Brain microvascular endothelial cell (primary cell): Measurements from ENCODE around the gene HOXB5.

Source experiments
- DNase-seq: peaks from one replicate; pipeline ENCODE4 v3.0.0-alpha.2; 2020
- H3K27ac ChIP-seq: fragments of 250-450 bp; sonication (Bioruptor Pico); 2 replicates; pipeline ENCODE4 v1.5.1; 2020; ENCODE audit warnings: mild to moderate bottlenecking, moderate library complexity
- H3K27me3 ChIP-seq: fragments of 250-450 bp; sonication (Bioruptor Pico); replicated peaks from 2 replicates; pipeline ENCODE4 v1.5.1; 2020; ENCODE audit warnings: mild to moderate bottlenecking
- H3K36me3 ChIP-seq: fragments of 250-450 bp; sonication (Bioruptor Pico); replicated peaks from 2 replicates; pipeline ENCODE4 v1.5.1; 2020; ENCODE audit warnings: mild to moderate bottlenecking
- H3K4me3 ChIP-seq: 2 replicates; pipeline ENCODE4 v1.5.1; 2011; ENCODE audit warnings: low read depth, mild to moderate bottlenecking, control low read depth, low read length, moderate library complexity
- in situ Hi-C: cut with HindIII; loops from 2 replicates; pipeline ENCODE4 v1.10.0; 2017; ENCODE audit warnings: low sequenced_read_pairs, low pct_ligation_motif_present
- TF ChIP-seq, protein P1 (sequence below): IDR thresholded peaks from 2 replicates; pipeline ENCODE4 v1.5.1; 2011; ENCODE audit warnings: low read depth, mild to moderate bottlenecking, moderate library complexity, low read length, control low read depth, inconsistent platforms; ENCODE audit errors: missing control alignments

HOXB5 gene

DNA sequence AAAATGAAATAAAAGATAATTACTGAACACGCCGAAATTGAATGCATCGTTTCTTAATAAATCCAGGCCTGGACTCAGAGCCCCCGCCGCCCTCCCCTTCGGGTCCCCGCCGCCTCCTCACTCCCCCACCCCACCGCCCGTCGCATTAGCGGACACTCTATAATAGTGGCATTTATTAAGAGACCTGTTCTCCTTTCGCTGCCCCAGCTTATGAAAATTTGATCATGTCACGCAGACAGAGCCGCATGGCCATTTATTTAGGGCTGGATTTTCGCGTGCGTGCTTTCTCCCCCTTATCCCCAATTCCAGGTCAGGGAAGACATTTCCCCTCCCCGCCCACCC is 42.4 kb downstream of the HOXB5 start:
- Histone ChIP-seq H3K27me3 (peaks cover 83% of the 10 kb centered on the region), H3K4me3 (no peak overlapping the region), H3K27ac (no peak overlapping the region), H3K36me3 (no peaks in the 10 kb centered on the region)
- DNase-seq, result no peak
- in situ Hi-C loops, result no loop called here
- TF ChIP-seq, protein P1, sequence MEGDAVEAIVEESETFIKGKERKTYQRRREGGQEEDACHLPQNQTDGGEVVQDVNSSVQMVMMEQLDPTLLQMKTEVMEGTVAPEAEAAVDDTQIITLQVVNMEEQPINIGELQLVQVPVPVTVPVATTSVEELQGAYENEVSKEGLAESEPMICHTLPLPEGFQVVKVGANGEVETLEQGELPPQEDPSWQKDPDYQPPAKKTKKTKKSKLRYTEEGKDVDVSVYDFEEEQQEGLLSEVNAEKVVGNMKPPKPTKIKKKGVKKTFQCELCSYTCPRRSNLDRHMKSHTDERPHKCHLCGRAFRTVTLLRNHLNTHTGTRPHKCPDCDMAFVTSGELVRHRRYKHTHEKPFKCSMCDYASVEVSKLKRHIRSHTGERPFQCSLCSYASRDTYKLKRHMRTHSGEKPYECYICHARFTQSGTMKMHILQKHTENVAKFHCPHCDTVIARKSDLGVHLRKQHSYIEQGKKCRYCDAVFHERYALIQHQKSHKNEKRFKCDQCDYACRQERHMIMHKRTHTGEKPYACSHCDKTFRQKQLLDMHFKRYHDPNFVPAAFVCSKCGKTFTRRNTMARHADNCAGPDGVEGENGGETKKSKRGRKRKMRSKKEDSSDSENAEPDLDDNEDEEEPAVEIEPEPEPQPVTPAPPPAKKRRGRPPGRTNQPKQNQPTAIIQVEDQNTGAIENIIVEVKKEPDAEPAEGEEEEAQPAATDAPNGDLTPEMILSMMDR, result no peak

DNA sequence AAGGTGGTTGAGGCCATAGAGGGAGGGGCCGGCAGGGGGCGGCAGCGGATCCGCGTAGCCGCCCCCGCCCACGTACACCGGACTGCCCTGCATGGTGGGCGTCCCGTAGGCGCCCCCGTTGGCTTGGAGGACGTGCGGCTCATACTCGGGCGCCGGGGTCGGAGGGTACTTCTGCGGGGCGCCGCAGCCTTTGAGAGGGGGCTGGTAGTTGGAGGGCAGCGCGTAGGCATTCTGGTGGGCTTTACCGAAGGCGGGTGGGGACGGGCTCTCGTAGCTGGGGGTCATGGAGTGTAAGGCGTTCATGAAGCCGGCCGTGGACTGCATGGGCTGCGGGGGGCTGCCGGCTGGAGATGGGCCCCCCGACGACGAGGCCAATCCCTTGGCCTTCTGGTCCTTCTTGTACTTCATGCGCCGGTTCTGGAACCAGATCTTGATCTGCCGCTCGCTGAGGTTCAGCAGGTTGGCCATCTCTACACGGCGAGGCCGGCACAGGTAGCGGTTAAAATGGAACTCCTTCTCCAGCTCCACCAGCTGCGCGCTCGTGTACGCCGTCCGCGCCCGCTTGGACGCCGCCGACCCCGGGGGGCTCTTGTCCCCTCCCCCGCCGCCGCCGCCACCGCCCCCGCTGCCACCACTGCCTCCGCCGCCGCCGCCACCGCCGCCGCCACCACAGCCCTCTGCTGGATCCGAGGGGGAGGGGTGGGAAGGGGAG is 42.9 kb downstream of the HOXB5 start:
- Histone ChIP-seq H3K4me3 (peak overlapping the region; percentile 33), H3K27ac (no peak overlapping the region), H3K36me3 (no peaks in the 10 kb centered on the region), H3K27me3 (peaks cover 82% of the 10 kb centered on the region)
- DNase-seq, result no peak
- in situ Hi-C loops, result no loop called here
- TF ChIP-seq, protein P1, result no peak

DNA sequence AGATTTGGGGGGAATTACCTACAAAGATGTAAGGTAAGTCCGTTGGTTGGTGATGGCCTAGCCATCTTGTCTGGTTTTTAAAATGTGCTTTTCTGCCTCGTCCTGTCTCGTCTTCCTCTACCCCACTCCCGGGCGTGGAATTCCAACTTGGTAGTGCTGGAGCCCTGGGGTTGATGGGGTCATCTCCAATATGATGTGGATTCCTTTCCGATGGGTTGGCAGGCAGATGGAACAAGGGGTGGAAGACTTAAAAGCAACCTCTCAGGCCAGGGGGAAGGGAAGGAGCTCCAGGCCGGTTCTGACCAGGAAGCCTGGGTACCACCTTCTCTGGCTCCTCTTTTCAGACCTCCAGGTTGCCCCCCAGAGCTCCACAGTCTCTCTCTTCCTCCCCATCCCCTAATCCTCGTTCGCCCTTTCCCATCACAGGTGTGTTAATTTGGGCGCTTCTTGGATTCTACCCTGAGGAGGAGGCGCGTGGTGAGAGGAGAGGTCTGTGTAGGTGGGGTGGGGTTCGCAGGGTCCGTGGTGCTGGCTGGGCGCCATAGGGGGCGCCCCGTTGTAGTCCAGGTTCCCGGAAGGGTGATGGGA is 43.6 kb downstream of the HOXB5 start:
- Histone ChIP-seq H3K4me3 (no peak overlapping the region), H3K27me3 (peaks cover 88% of the 10 kb centered on the region)
- in situ Hi-C loops, result no loop called here

DNA sequence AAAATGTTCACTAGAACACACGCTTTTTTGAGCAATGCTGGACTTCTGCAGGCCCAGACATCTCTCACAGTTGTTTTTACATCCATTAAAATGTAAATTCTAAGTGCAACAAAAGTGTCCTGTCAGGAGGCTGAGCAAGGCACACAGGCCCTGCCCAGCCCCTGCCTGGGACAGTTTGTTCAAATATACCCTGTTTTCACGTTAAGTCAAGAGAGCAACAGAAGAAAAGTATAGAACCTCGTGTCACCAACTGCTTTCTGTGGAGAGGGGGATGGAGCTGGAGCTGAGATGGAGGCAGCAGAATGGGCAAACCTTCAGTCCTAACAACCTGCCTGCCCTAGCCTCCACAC is 44.3 kb downstream of the HOXB5 start:
- H3K36me3 ChIP-seq, result no peaks in the 10 kb centered on the region
- no peak for DNase-seq
- TF ChIP-seq, protein P1, result no peak
- H3K27ac ChIP-seq, result no peak overlapping the region
- H3K27me3 ChIP-seq, result peaks cover 85% of the 10 kb centered on the region
- no peak overlapping the region for H3K4me3 ChIP-seq
- in situ Hi-C loops, result no loop called here

More for the DNA sequence above, 43.6 kb downstream of the HOXB5 start:
- Histone ChIP-seq H3K27ac (no peak overlapping the region), H3K36me3 (no peaks in the 10 kb centered on the region)
- TF ChIP-seq, protein P1, result peak; percentile 40
- no peak for DNase-seq

DNA sequence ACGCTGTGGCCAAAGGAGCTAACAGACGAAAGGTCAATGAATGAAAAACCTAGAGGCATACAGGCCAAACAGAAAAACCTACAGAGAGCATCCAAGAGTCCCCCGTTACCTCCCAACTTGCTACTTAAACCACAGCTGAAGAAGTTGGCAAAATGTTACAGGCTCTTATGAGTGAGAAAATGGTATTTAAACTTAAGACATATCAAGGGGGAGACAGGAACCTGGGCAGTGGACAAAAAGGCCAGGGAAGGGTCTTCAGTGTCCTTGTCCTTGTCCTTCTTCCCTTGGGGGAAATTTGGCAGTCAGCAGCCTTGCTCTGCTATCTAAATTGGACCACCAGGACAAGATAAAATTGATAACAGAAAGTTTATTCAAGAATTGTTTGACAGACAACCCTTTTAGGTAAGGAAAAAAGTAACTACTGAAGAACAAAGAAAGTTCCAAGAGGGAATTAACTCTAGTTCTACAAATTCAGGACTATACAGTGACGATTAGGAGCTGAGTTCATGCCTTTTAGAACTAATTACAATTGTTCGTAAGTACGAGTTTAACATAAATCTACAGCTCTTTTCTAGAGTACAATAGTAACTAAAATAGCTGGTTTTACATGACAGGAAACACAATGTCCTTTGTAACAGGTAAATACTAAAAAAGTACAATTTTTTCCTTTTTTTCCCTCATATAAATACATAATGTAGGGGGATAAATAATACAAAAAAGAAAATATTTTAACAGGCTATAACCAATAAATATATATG is 44.9 kb downstream of the HOXB5 start:
- Histone ChIP-seq H3K4me3 (no peak overlapping the region), H3K27ac (no peak overlapping the region)
- in situ Hi-C loops, result no loop called here

More for the DNA sequence above, 44.9 kb downstream of the HOXB5 start:
- Histone ChIP-seq H3K36me3 (no peaks in the 10 kb centered on the region), H3K27me3 (peaks cover 84% of the 10 kb centered on the region)
- DNase-seq, result no peak
- TF ChIP-seq, protein P1, result no peak
